Measurements from ENCODE around the gene FRG1.
"Not testable (repeated sequence)": the region's sequence is repeated elsewhere in the genome, so short reads cannot be mapped to it uniquely, and the experiment has no call there.

Gene FRG1

GRCh38 chr4:189985651-189986243 is 45.1 kb downstream of the FRG1 start:
- DNase-seq: not testable (repeated sequence)

- DNase-seq: no peak
Measured at GRCh38 chr4:189988877-189989431, 48.3 kb downstream of the FRG1 start.

DNA sequence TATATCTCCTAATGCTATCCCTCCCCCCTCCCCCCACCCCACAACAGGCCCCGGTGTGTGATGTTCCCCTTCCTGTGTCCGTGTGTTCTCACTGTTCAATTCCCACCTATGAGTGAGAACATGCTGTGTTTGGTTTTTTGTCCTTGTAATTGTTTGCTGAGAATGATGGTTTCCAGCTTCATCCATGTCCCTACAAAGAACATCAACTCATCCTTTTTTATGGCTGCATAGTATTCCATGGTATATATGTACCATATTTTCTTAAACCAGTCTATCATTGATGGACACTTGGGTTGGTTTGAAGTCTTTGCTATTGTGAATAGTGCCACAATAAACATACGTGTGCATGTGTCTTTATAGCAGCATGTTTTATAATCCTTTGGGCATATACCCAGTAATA is 49.3 kb downstream of the FRG1 start:
- DNase-seq: not testable (repeated sequence)
